Measurements from ENCODE around the gene PRKCZ. TPM values are rescaled to one million over a fixed set of nuclear protein-coding genes. Genes with fewer than 3 reads are reported as not detected.
A peak's percentile ranks its signal among the peaks of the same experiment; 100 is the strongest.

Gene PRKCZ
- total RNA-seq, 1 donor: 2.6 TPM

DNA sequence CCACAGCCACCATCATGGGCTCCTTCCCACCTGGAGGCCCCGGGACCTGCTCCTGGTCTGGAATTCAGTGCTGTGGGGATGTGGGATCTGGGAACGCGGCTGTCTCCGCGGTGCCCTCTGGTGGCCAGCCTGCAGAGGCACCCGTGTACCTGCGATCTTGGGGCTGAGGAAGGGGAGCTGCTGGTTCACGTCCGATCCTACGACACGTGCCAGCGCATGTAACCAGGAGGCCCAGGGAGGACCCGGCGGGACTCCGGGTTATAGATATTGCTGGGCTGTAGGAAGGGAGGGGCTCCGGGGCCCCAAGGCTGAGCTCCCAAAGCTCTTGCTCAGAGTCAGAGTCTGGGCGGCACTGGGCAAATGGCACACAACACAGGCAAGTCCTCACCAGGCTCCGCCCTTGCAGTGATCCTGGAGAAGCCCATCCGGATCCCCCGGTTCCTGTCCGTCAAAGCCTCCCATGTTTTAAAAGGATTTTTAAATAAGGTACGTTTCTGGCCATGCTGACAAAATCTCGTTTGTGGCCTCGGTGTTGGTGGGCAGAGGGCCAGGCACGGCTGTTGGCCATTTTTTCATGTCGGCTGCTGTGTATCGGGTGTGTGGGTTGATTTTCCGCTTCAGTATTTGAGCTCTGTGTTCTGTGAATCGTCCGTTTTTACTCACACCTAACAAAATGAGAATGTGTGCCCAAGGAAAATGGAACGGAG, 124.3 kb downstream of the PRKCZ start:
- peak overlapping the region; percentile 30 for H3K4me3 ChIP-seq (ENCODE audit: low read depth, low read length)
- DNase-seq (ENCODE audit: low read depth): peak; percentile 65

DNA sequence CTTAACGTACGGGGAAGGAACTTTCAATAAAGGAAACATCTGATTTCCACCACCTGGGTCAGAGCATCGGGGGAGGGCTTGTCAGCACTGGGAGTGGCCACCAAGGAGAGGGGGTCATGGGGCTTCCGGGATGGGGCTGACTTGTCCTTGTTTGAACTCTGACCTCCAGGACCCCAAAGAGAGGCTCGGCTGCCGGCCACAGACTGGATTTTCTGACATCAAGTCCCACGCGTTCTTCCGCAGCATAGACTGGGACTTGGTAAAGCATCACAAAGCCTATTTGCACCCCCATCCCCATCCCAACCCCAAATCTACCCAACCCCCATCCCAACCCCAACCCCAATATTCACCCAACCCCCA, 124.8 kb downstream of the PRKCZ start:
- H3K4me3 ChIP-seq (ENCODE audit: low read depth, low read length): no peak overlapping the region
- TF ChIP-seq, protein P1, sequence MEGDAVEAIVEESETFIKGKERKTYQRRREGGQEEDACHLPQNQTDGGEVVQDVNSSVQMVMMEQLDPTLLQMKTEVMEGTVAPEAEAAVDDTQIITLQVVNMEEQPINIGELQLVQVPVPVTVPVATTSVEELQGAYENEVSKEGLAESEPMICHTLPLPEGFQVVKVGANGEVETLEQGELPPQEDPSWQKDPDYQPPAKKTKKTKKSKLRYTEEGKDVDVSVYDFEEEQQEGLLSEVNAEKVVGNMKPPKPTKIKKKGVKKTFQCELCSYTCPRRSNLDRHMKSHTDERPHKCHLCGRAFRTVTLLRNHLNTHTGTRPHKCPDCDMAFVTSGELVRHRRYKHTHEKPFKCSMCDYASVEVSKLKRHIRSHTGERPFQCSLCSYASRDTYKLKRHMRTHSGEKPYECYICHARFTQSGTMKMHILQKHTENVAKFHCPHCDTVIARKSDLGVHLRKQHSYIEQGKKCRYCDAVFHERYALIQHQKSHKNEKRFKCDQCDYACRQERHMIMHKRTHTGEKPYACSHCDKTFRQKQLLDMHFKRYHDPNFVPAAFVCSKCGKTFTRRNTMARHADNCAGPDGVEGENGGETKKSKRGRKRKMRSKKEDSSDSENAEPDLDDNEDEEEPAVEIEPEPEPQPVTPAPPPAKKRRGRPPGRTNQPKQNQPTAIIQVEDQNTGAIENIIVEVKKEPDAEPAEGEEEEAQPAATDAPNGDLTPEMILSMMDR (IDR thresholded peaks at IDR 0.05; ENCODE audit: insufficient read depth, low read depth, low read length): no peak
- no peak for DNase-seq (ENCODE audit: low read depth)

More for the DNA sequence above, 124.3 kb downstream of the PRKCZ start:
- TF ChIP-seq, protein P1 (IDR thresholded peaks at IDR 0.05; ENCODE audit: insufficient read depth, low read depth, low read length): peak; percentile 95

DNA sequence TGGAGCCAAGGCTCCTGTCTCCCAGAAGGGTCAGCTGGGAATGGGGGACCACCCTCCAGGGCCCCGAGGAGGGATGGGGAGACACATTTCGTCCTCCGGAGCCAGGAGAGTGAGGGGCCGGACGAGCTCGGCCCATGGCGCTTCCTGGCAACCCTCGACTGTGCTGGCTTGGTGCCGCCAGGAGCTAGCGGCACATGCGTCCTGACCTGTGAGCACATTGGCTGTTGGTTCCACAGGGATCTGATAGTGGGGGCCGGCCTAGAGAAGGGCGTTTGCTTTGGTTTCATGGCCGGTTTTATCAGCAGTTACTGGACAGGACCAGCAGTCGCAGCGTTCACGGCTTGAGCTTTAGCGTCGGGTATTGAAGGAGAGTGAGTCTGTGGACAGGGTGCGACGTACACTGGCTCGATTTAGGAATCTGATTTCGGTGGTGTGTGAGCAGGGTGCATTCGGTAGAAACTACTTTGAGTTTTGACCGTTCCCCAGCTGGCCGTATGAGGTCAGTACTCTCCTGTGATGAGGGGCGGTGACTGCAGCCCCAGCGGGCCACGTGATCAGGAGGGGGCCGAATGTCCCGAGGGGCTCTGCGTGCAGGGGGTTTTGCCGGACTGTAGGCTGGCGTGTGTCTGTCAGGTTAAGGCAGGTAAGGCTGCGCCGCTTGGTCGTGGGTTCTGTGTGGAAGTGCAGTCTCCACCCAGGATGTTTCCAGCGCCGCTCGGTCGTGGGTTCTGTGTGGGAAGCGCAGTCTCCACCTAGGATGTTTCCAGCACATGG, 125.7 kb downstream of the PRKCZ start:
- DNase-seq (ENCODE audit: low read depth): no peak
- TF ChIP-seq, protein P1 (IDR thresholded peaks at IDR 0.05; ENCODE audit: insufficient read depth, low read depth, low read length): no peak
- no peak overlapping the region for H3K4me3 ChIP-seq (ENCODE audit: low read depth, low read length)

DNA sequence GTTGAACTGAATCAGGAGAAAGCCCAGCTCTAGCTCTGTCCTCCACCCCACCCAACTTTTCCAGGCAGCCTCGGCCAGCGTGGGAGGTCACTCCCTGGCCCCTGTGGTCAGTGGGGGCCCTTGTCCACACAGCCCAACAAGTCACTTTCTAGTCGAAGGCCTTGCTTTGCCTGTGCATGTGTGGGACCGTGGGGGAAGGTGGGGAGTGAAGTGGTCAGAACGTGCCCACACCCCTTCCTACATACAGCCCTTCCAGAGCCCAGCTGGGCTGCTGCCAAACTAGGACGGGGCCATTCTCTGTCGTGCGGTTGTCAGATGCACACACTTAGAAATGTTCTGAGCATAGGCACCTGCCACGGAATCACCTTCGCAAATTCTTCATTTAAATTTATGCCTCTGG, 126.4 kb downstream of the PRKCZ start:
- no peak for DNase-seq (ENCODE audit: low read depth)
- TF ChIP-seq, protein P1 (IDR thresholded peaks at IDR 0.05; ENCODE audit: insufficient read depth, low read depth, low read length): no peak
- H3K4me3 ChIP-seq (ENCODE audit: low read depth, low read length): no peak overlapping the region

DNA sequence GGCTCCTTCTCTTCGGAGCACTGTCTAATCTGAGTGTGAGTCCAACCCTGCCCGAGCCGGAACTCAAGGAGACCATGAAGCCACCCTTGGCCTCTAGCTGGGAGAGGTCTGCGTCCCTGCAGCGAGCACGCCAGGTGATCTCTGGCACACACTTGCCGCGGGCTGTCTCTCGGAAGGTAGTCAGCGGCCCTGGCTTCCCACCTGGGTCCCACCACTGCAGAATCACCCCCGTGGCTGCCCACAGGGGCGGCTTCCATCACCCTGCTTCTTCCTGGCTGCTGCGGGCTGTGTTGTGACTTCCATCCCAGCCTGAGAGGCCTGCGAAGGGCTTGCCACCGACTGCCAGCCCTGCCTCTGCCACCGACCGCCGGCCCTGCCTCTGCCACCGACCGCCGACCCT, 127.3 kb downstream of the PRKCZ start:
- DNase-seq (ENCODE audit: low read depth): no peak
- TF ChIP-seq, protein P1 (IDR thresholded peaks at IDR 0.05; ENCODE audit: insufficient read depth, low read depth, low read length): no peak
- H3K4me3 ChIP-seq (ENCODE audit: low read depth, low read length): no peak overlapping the region

DNA sequence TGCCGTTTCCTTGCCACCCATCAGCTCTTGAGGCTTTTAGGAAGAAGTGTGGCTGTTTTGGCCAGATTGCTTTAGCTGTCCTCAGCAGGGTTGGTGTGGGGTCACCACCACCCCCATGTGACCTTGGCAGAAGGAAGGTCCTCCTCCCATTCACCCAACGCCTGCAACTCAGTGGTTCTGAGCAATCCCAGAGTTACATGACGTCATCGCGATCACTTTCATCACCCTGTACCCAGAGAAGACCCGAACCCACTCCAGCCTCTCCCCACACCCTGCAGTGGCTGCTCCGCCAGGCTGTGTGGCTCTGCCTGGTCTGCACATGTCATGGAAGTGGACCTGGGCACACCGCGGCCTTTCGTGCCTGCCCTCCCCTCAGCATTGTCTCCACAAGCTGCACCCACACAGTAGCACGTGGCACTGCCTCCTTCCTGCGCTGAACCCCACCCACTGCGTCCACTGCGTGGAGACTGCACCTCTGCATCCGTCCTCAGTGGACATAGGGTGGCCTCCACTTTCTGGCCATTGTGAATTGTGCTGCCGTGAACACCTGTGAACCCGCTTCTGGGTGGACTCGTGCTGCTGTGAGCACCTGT, 127.8 kb downstream of the PRKCZ start:
- DNase-seq (ENCODE audit: low read depth): no peak
- TF ChIP-seq, protein P1 (IDR thresholded peaks at IDR 0.05; ENCODE audit: insufficient read depth, low read depth, low read length): no peak
- H3K4me3 ChIP-seq (ENCODE audit: low read depth, low read length): no peak overlapping the region

Data from fibroblast of villous mesenchyme (primary cell).